ENCODE data around the gene RASA3. TPM values are rescaled to one million over a fixed set of nuclear protein-coding genes. Genes with fewer than 3 reads are reported as not detected.

RASA3 gene
- total and polyA plus RNA-seq, 7 donors: 4.2 to 22.4 (median 16.9) TPM

DNA sequence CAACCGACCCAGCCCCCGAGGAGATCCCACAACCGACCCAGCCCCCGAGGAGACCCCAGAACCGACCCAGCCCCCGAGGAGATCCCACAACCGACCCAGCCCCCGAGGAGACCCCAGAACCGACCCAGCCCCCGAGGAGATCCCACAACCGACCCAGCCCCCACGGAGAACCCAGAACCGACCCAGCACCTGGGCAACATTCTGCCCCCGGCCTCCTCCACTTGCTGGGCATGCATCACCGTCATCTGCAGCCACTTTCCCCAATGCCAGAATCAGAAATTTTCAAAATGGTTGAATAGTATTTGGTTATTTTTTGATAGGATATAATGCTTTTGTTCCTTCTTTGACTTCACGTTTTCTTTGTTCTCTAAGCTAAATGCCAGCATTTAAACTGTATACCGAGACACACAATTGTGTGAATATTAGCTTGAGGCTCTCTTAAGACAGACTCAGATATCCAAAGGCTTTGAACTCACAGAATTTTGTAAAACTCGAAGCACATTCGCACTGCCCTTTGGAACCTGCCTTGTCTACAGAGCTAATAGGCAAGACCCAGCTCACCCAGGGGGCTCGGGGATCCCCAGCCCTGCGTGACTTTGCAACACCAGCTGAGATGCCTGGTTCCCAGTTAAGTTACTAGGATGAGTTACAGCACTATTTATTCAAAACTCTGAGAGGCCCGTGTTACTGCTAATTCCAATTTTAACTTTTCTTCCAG is 15.5 kb upstream of the RASA3 start:
- intact Hi-C loops (cut with DNase I): no loop called here

DNA sequence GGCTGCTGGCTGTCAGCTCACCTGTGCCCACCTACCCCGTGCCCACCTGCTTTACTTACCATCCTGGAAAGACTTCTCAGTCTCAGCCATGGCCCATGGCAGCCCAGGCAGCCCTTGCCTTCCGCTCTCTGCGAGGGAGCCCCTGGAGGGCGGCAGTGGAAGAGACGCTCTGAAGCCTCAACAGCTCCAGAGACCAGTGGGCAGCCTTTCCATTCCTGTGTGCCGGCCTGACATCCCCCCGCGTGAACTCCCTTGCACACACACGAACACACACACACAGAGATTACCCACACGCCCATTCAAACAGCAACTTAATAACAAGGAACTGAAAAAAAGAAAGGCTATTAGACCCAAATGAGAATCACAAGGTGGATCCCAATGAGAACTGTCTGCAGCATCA is 14.2 kb upstream of the RASA3 start:
- no peak for DNase-seq
- Histone ChIP-seq H3K36me3 (no peaks in the 10 kb centered on the region), H3K9me3 (no peaks in the 10 kb centered on the region), H3K27me3 (no peaks in the 10 kb centered on the region), H3K4me1 (no peaks in the 10 kb centered on the region), H3K4me3 (no peak overlapping the region), H3K27ac (no peak overlapping the region)
- intact Hi-C loops (cut with DNase I): no loop called here
- TF ChIP-seq, protein P1, sequence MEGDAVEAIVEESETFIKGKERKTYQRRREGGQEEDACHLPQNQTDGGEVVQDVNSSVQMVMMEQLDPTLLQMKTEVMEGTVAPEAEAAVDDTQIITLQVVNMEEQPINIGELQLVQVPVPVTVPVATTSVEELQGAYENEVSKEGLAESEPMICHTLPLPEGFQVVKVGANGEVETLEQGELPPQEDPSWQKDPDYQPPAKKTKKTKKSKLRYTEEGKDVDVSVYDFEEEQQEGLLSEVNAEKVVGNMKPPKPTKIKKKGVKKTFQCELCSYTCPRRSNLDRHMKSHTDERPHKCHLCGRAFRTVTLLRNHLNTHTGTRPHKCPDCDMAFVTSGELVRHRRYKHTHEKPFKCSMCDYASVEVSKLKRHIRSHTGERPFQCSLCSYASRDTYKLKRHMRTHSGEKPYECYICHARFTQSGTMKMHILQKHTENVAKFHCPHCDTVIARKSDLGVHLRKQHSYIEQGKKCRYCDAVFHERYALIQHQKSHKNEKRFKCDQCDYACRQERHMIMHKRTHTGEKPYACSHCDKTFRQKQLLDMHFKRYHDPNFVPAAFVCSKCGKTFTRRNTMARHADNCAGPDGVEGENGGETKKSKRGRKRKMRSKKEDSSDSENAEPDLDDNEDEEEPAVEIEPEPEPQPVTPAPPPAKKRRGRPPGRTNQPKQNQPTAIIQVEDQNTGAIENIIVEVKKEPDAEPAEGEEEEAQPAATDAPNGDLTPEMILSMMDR (IDR thresholded peaks at IDR 0.05): no peak
- TF ChIP-seq EP300 (IDR thresholded peaks at IDR 0.05) (no peak), POLR2A (IDR thresholded peaks at IDR 0.05) (no peak), POLR2AphosphoS5 (IDR thresholded peaks at IDR 0.05) (no peak)
- 77 to 89% methylated on average over 10 of the region's 10 CpGs for WGBS, 2 donors

More for the DNA sequence above, 15.5 kb upstream of the RASA3 start:
- H3K4me1 ChIP-seq: no peaks in the 10 kb centered on the region
- TF ChIP-seq EP300 (IDR thresholded peaks at IDR 0.05) (no peak), POLR2A (IDR thresholded peaks at IDR 0.05) (no peak), POLR2AphosphoS5 (IDR thresholded peaks at IDR 0.05) (no peak)
- TF ChIP-seq, protein P1 (IDR thresholded peaks at IDR 0.05): no peak
- WGBS, 2 donors: 81 to 93% methylated on average over 22 of the region's 22 CpGs
- H3K4me3 ChIP-seq: no peak overlapping the region
- H3K9me3 ChIP-seq: no peaks in the 10 kb centered on the region
- DNase-seq: no peak
- H3K36me3 ChIP-seq: no peaks in the 10 kb centered on the region
- no peaks in the 10 kb centered on the region for H3K27me3 ChIP-seq
- no peak overlapping the region for H3K27ac ChIP-seq

DNA sequence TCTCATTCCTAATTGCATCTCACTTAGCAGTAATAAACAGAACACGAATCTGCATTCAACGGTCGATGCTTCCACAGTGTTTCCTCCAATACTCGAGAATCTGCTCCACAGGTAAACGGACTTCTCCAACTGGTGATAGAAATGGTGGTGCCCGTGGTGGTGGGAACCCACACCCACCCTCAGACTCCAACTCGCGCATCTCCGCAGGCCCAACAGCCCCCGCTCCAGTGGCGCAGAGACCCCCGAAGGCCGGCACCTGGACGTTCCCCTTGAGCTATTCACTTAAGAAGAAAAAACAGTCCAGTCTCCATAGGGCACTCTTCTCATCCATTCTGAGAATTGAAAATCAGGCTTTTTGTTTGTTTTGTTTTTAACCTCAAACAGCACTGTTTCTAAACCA is 13.8 kb upstream of the RASA3 start:
- no peaks in the 10 kb centered on the region for H3K9me3 ChIP-seq
- H3K4me1 ChIP-seq: no peaks in the 10 kb centered on the region
- no peak overlapping the region for H3K27ac ChIP-seq
- H3K36me3 ChIP-seq: no peaks in the 10 kb centered on the region
- 95 to 96% methylated on average over 14 of the region's 14 CpGs for WGBS, 2 donors
- H3K4me3 ChIP-seq: no peak overlapping the region
- peak; percentile 44 for DNase-seq
- intact Hi-C loops (cut with DNase I): no loop called here
- TF ChIP-seq POLR2A (IDR thresholded peaks at IDR 0.05) (no peak), POLR2AphosphoS5 (IDR thresholded peaks at IDR 0.05) (no peak), EP300 (IDR thresholded peaks at IDR 0.05) (no peak)
- TF ChIP-seq, protein P1 (IDR thresholded peaks at IDR 0.05): no peak
- H3K27me3 ChIP-seq: no peaks in the 10 kb centered on the region

DNA sequence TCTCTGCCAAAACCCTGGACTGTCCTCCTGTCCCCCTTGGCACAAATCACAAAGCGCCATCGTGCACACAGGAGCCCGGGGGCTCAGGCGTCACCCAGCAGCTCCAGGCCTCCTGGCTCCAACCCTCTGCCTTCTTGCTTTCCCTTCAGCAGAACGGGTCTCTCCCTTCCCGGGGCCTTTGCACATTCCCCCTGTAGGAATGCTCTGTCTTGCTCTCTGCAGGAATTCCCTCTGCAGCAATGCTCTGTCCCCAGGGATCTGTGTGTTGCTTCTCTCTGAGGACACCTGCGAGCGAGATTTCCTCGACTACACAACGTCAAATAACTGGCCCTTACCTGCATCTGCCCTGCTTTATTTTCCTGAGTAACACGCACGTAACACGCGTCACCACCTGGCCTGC is 13.3 kb upstream of the RASA3 start:
- no peaks in the 10 kb centered on the region for H3K27me3 ChIP-seq
- DNase-seq: peak; percentile 46
- H3K4me3 ChIP-seq: no peak overlapping the region
- H3K9me3 ChIP-seq: no peaks in the 10 kb centered on the region
- intact Hi-C loops (cut with DNase I): no loop called here
- TF ChIP-seq POLR2AphosphoS5 (IDR thresholded peaks at IDR 0.05) (no peak), POLR2A (IDR thresholded peaks at IDR 0.05) (no peak), EP300 (IDR thresholded peaks at IDR 0.05) (no peak)
- TF ChIP-seq, protein P1 (IDR thresholded peaks at IDR 0.05): no peak
- no peaks in the 10 kb centered on the region for H3K4me1 ChIP-seq
- H3K36me3 ChIP-seq: no peaks in the 10 kb centered on the region
- H3K27ac ChIP-seq: no peak overlapping the region
- WGBS, 2 donors: 93 to 97% methylated on average over 14 of the region's 14 CpGs

DNA sequence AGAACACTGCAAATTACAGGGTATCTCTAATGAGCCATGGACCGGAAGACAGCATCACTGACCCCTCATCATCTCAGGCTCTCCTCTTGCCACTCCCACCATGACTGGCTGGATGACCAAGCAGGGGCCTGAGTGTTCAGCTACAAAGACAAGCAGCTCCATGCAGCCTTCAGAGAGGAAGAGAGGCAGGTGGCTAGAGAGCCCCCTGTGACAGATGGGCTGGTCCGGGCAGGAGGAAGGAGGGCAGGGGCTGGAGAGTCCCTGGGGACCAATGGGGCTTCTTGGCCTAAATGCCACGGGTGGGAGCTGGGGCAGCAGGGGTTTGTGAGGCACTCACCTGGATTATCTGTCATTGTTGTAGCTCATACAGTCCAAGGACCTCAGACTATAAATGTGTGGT is 12.8 kb upstream of the RASA3 start:
- Histone ChIP-seq H3K4me1 (no peaks in the 10 kb centered on the region), H3K4me3 (no peak overlapping the region), H3K36me3 (no peaks in the 10 kb centered on the region), H3K9me3 (no peaks in the 10 kb centered on the region), H3K27me3 (no peaks in the 10 kb centered on the region), H3K27ac (no peak overlapping the region)
- DNase-seq: peak; percentile 14
- 55 to 87% methylated on average over 3 of the region's 3 CpGs for WGBS, 2 donors
- intact Hi-C loops (cut with DNase I): no loop called here
- TF ChIP-seq, protein P1 (IDR thresholded peaks at IDR 0.05): no peak
- no peak for TF ChIP-seq POLR2AphosphoS5 (IDR thresholded peaks at IDR 0.05)
- TF ChIP-seq EP300 (IDR thresholded peaks at IDR 0.05): no peak
- no peak for TF ChIP-seq POLR2A (IDR thresholded peaks at IDR 0.05)

Measured in sigmoid colon (tissue), 7 donors.